CD8-positive, alpha-beta memory T cell (primary cell): ENCODE results near the gene PKP4. TPM values are rescaled to one million over a fixed set of nuclear protein-coding genes. Genes with fewer than 3 reads are reported as not detected.
A peak's percentile ranks its signal among the peaks of the same experiment; 100 is the strongest.

Source experiments
- CTCF ChIA-PET: fragments of 350-600 bp; sonication (Branson Sonifier 250); formaldehyde crosslinking; loops from one replicate; lab custom pipeline; 2021; ENCODE audit warnings: antibody characterized with exemption; lab: Charles Lee
- POLR2A ChIA-PET: fragments of 350-600 bp; sonication (Branson Sonifier 250); formaldehyde crosslinking; loops from one replicate; lab custom pipeline; 2021; ENCODE audit warnings: antibody characterized with exemption; lab: Charles Lee
- DNase-seq, 5 donors: peaks; one replicate each; pipeline versions ENCODE4 v3.0.0 to v3.0.0-alpha.2; 2020 to 2022; ENCODE audit warnings: mixed read lengths in 1 of 5
- H3K27ac ChIP-seq: one replicate; pipeline ENCODE4 v1.7.0; 2013; ENCODE audit warnings: low read depth, mild to moderate bottlenecking, low read length, moderate library complexity
- H3K27me3 ChIP-seq: 2 replicates; pipeline ENCODE4 v1.7.0; 2013; ENCODE audit warnings: low read length, mild to moderate bottlenecking; ENCODE audit not compliant: insufficient read depth, poor library complexity, severe bottlenecking
- H3K36me3 ChIP-seq: 2 replicates; pipeline ENCODE4 v1.7.0; 2013; ENCODE audit warnings: mild to moderate bottlenecking, low read length, moderate library complexity; ENCODE audit not compliant: insufficient read depth
- H3K4me1 ChIP-seq: 2 replicates; pipeline ENCODE4 v1.7.0; 2013; ENCODE audit warnings: mild to moderate bottlenecking, low read length, moderate library complexity; ENCODE audit not compliant: insufficient read depth
- H3K4me3 ChIP-seq: 2 replicates; pipeline ENCODE4 v1.7.0; 2013; ENCODE audit warnings: mild to moderate bottlenecking, low read length
- H3K9me3 ChIP-seq: 2 replicates; pipeline ENCODE4 v1.7.0; 2013; ENCODE audit warnings: mild to moderate bottlenecking, low read length
- H3K27ac Mint-ChIP-seq, 8 donors: one replicate each; pipeline ENCODE4 v1.8.0; 2020 to 2021; ENCODE audit warnings: mixed read lengths in 8 of 8, mild to moderate bottlenecking in 6 of 8, inconsistent platforms in 3 of 8, moderate library complexity in 3 of 8
- H3K27me3 Mint-ChIP-seq, 2 donors: one replicate each; pipeline ENCODE4 v1.8.0; 2020 to 2021; ENCODE audit warnings: mixed read lengths in 2 of 2, mild to moderate bottlenecking in 1 of 2, moderate library complexity in 1 of 2
- H3K36me3 Mint-ChIP-seq, 3 donors: one replicate each; pipeline ENCODE4 v1.8.0; 2020 to 2021; ENCODE audit warnings: mixed read lengths in 3 of 3, inconsistent platforms in 1 of 3, mild to moderate bottlenecking in 1 of 3
- H3K4me1 Mint-ChIP-seq, 3 donors: one replicate each; pipeline ENCODE4 v1.8.0; 2020 to 2021; ENCODE audit warnings: mixed read lengths in 3 of 3, inconsistent platforms in 1 of 3, mild to moderate bottlenecking in 1 of 3
- H3K4me3 Mint-ChIP-seq, 7 donors: one replicate each; pipeline ENCODE4 v1.8.0; 2020 to 2021; ENCODE audit warnings: mixed read lengths in 7 of 7, mild to moderate bottlenecking in 6 of 7, moderate library complexity in 4 of 7, inconsistent platforms in 2 of 7
- H3K9me3 Mint-ChIP-seq, 5 donors: one replicate each; pipeline ENCODE4 v1.8.0; 2020 to 2022; ENCODE audit warnings: mixed read lengths in 5 of 5, mild to moderate bottlenecking in 3 of 5, moderate library complexity in 2 of 5, inconsistent platforms in 1 of 5
- polyA plus RNA-seq: library from polyadenylated mRNA; unstranded; fragments of 300-500 nt; fragmentation: Illumina TruSeq; gene quantifications from one replicate; pipeline ENCODE4 v1.2.3, GENCODE V29; 2021
- total RNA-seq, 2 experiments: library from RNA; stranded (reverse); gene quantifications; one replicate each; pipeline ENCODE4 v1.2.3, GENCODE V29; 2021

Gene PKP4
- total and polyA plus RNA-seq, 3 experiments from 2014 or later: 1.5 to 32.2 (median 29.6) TPM

DNA sequence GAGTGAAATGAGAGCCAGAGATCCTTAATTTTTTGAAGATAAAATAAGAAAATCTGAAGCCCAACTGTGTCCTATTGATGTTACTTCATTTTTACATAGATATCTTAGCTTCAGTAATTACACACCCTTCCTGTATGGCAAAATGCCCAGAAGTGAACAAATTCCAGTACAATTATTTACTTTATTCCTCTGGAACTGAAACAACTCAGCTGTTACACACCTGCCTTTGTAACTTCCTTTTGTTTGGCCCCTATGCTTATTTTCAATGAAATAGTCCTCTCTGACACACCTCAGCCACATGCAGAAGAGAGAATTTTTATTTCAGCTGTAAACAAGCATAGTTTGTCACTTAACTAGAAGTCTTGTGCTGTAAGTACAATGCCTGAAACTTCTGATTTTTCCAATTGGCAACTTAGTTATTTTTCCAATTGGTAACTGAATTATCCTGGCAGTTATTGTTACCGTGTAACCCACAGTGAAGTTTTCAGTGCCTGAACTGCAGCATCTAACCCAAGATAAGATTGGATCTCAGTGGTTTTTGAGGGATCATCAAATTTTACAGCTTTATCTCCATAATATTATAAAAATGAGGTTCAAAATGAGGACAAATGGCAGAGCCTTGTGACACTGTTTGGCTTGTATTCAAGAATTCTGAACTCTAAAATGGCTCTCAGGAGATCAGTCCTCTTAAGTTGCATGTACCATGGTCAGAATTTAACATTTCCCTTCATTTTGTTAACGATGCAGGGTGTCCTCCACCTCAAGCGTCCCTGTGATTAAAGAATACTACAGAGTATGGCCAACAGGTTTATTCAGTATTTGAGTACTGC lies 82.6 kb downstream of the PKP4 start:
- Histone ChIP-seq H3K4me1 (no peaks in the 10 kb centered on the region), H3K27me3 (no peaks in the 10 kb centered on the region), H3K4me3 (no peak overlapping the region), H3K9me3 (no peaks in the 10 kb centered on the region), H3K36me3 (no peaks in the 10 kb centered on the region), H3K27ac (no peak overlapping the region)
- peaks cover 2 to 19% (median 5%) of the 10 kb centered on the region in 3 donors for H3K36me3 Mint-ChIP-seq
- H3K27me3 Mint-ChIP-seq: no peaks in the 10 kb centered on the region
- no peak for DNase-seq
- no peaks in the 10 kb centered on the region for H3K9me3 Mint-ChIP-seq
- H3K4me1 Mint-ChIP-seq: no peaks in the 10 kb centered on the region
- no peak overlapping the region for H3K27ac Mint-ChIP-seq
- ChIA-PET POLR2A (no interaction called here), CTCF (no interaction called here)
- no peak overlapping the region for H3K4me3 Mint-ChIP-seq

- peaks cover 4% of the 10 kb centered on the region for H3K4me1 ChIP-seq
- H3K4me1 Mint-ChIP-seq: peaks cover 7 to 8% (median 7%) of the 10 kb centered on the region in 3 donors
- POLR2A ChIA-PET: no interaction called here
- CTCF ChIA-PET: no interaction called here
- no peaks in the 10 kb centered on the region for H3K9me3 Mint-ChIP-seq
- H3K36me3 ChIP-seq: no peaks in the 10 kb centered on the region
- no peaks in the 10 kb centered on the region for H3K27me3 ChIP-seq
- peaks cover 3 to 8% (median 5%) of the 10 kb centered on the region in 3 donors for H3K36me3 Mint-ChIP-seq
- H3K27me3 Mint-ChIP-seq: no peaks in the 10 kb centered on the region
- H3K4me3 ChIP-seq: no peak overlapping the region
- H3K27ac Mint-ChIP-seq: no peak overlapping the region
- H3K9me3 ChIP-seq: no peaks in the 10 kb centered on the region
- no peak overlapping the region for H3K4me3 Mint-ChIP-seq
- DNase-seq: no peak
- H3K27ac ChIP-seq: no peak overlapping the region
These were observed 85.8 kb downstream of the PKP4 start for GRCh38 chr2:158542577-158542976.

- Histone ChIP-seq H3K27me3 (no peaks in the 10 kb centered on the region), H3K9me3 (no peaks in the 10 kb centered on the region), H3K4me3 (no peak overlapping the region), H3K4me1 (peaks cover 4% of the 10 kb centered on the region), H3K36me3 (no peaks in the 10 kb centered on the region), H3K27ac (no peak overlapping the region)
- ChIA-PET POLR2A (no interaction called here), CTCF (no interaction called here)
- H3K36me3 Mint-ChIP-seq: peaks cover 5 to 12% (median 10%) of the 10 kb centered on the region in 3 donors
- H3K4me3 Mint-ChIP-seq: no peak overlapping the region
- H3K27me3 Mint-ChIP-seq: no peaks in the 10 kb centered on the region
- no peaks in the 10 kb centered on the region for H3K9me3 Mint-ChIP-seq
- H3K4me1 Mint-ChIP-seq: peaks cover 7 to 8% (median 7%) of the 10 kb centered on the region in 3 donors
- H3K27ac Mint-ChIP-seq: no peak overlapping the region
- no peak for DNase-seq
These were observed 87.2 kb downstream of the PKP4 start for GRCh38 chr2:158543957-158544356.

DNA sequence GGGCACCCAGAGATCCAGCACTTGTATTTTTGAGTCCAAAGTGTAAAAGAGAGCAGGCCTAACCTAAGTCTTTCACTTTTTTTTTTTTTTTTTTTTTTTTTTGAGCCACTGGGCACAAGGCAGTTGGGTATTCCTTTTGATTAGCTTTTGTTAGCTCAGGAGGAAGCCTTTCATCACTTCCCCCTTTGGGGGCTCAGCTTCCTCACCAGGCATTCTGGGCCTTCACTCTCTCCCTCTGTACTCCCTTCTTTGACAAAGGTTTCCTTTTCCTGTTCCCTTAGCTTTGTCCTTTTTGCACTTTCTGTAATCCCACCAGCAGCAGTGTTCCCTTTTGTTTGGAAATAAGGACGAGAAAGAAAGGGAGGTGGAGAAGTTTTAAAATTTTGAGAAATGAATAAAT lies 88.2 kb downstream of the PKP4 start:
- peaks cover 7 to 8% (median 7%) of the 10 kb centered on the region in 3 donors for H3K4me1 Mint-ChIP-seq
- H3K4me3 ChIP-seq: no peak overlapping the region
- peaks cover 4% of the 10 kb centered on the region for H3K4me1 ChIP-seq
- H3K27ac ChIP-seq: no peak overlapping the region
- H3K36me3 ChIP-seq: no peaks in the 10 kb centered on the region
- H3K27me3 ChIP-seq: no peaks in the 10 kb centered on the region
- H3K9me3 Mint-ChIP-seq: no peaks in the 10 kb centered on the region
- CTCF ChIA-PET: no interaction called here
- no peaks in the 10 kb centered on the region for H3K9me3 ChIP-seq
- no peak overlapping the region for H3K27ac Mint-ChIP-seq
- H3K4me3 Mint-ChIP-seq: no peak overlapping the region
- no peaks in the 10 kb centered on the region for H3K27me3 Mint-ChIP-seq
- POLR2A ChIA-PET: no interaction called here
- peaks cover 6 to 13% (median 10%) of the 10 kb centered on the region in 3 donors for H3K36me3 Mint-ChIP-seq
- no peak for DNase-seq

DNA sequence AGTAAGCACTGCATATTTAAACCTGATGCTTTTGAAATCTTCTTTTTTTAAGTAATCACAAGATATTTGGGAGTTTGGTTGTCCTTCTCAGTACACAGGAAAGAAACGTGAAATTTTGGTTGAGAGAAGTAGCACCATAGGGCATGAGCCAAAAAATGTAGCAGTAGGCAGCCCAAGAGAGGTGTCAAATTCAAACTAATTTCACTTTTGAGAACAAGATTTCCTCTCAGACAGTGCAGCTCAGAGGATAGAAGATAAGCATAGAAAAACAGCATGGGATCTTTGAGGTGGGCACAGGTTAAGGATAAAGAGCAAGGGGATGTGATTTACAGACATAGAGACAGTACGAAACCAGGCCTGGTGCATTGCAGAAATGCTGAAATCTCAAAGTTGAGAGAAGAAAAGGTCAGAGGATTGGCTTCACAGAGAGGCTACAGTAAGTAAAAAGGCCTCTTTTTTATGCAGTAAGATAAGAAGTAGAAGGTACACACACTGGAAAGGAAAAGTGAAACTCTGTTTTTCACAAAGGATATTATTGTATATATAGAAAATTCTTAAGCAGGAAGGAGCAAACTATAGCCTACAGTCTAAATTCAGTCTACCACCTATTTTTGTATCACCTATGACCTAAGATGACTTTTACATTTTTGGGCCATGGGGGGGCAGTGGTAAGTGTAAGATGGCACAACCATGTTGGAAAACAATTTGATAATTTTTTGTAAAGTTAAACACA lies 89.8 kb downstream of the PKP4 start:
- Mint-ChIP-seq H3K9me3 (no peaks in the 10 kb centered on the region), H3K4me1 (peaks cover 7 to 8% (median 7%) of the 10 kb centered on the region in 3 donors), H3K4me3 (peak overlapping the region in 1 of 7 donors; percentile 4), H3K36me3 (peaks cover 8 to 13% (median 9%) of the 10 kb centered on the region in 3 donors), H3K27me3 (no peaks in the 10 kb centered on the region), H3K27ac (peak overlapping the region in 6 of 8 donors; percentile 2 to 85 (median 39))
- ChIA-PET CTCF (no interaction called here), POLR2A (no interaction called here)
- no peak for DNase-seq
- Histone ChIP-seq H3K36me3 (no peaks in the 10 kb centered on the region), H3K9me3 (no peaks in the 10 kb centered on the region), H3K27ac (no peak overlapping the region), H3K4me1 (peaks cover 4% of the 10 kb centered on the region), H3K4me3 (no peak overlapping the region), H3K27me3 (no peaks in the 10 kb centered on the region)

- POLR2A ChIA-PET: no interaction called here
- no peaks in the 10 kb centered on the region for H3K27me3 Mint-ChIP-seq
- Histone ChIP-seq H3K4me3 (no peak overlapping the region), H3K36me3 (no peaks in the 10 kb centered on the region), H3K27me3 (no peaks in the 10 kb centered on the region), H3K27ac (no peak overlapping the region), H3K4me1 (no peaks in the 10 kb centered on the region), H3K9me3 (no peaks in the 10 kb centered on the region)
- H3K27ac Mint-ChIP-seq: no peak overlapping the region
- CTCF ChIA-PET: no interaction called here
- H3K36me3 Mint-ChIP-seq: peaks cover 6 to 7% (median 6%) of the 10 kb centered on the region in 3 donors
- DNase-seq: no peak
- H3K9me3 Mint-ChIP-seq: no peaks in the 10 kb centered on the region
- no peak overlapping the region for H3K4me3 Mint-ChIP-seq
- H3K4me1 Mint-ChIP-seq: no peaks in the 10 kb centered on the region
These were observed 96.5 kb downstream of the PKP4 start for GRCh38 chr2:158553257-158553656.

DNA sequence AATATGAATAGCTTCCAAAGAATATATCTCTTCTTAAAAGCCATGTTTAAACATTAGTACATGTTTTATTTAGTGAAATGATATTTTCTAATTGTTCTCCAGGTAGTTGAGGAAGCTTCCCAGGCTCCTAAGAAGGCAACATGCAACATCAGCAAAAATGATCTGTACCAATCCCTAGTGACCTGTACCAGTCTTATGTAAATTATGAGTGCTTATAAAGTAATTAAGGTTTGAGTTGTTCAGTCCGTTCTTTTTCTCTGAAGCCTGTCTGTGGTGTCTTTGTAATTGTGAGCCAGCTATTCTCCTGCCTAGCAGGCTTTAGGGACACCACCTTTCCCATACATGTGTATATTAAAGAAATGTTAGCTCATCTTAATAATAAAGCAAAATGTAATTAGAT lies 98.2 kb downstream of the PKP4 start:
- Histone ChIP-seq H3K9me3 (no peaks in the 10 kb centered on the region), H3K4me1 (no peaks in the 10 kb centered on the region), H3K27ac (no peak overlapping the region), H3K4me3 (no peak overlapping the region), H3K27me3 (no peaks in the 10 kb centered on the region), H3K36me3 (no peaks in the 10 kb centered on the region)
- POLR2A ChIA-PET: no interaction called here
- Mint-ChIP-seq H3K4me3 (no peak overlapping the region), H3K9me3 (no peaks in the 10 kb centered on the region), H3K4me1 (no peaks in the 10 kb centered on the region), H3K36me3 (peaks cover 0 to 6% (median 0%) of the 10 kb centered on the region in 3 donors), H3K27ac (no peak overlapping the region), H3K27me3 (no peaks in the 10 kb centered on the region)
- DNase-seq: no peak
- CTCF ChIA-PET: no interaction called here

DNA sequence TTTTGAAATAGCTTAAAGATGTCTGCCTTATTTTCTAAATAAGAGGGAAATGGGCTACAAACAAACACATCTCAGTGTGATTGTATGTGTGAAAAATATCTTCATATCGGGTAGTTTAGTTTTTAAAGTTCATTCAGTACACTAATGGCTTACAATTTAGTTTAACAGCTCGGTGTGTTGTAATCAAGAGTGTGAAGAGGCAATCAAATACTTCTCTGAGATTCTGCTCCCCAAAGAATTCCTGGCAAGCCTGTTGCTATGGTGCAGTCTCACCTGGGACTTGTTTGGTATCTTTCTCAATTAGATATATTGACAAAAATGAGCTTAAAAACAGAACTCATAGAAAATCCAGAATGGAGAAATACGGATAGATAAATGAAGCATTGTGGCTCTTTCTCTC lies 99.4 kb downstream of the PKP4 start:
- Mint-ChIP-seq H3K27me3 (no peaks in the 10 kb centered on the region), H3K36me3 (peaks cover 0 to 6% (median 0%) of the 10 kb centered on the region in 3 donors), H3K4me3 (no peak overlapping the region), H3K9me3 (no peaks in the 10 kb centered on the region), H3K4me1 (no peaks in the 10 kb centered on the region), H3K27ac (no peak overlapping the region)
- H3K4me3 ChIP-seq: no peak overlapping the region
- H3K27ac ChIP-seq: no peak overlapping the region
- no peaks in the 10 kb centered on the region for H3K36me3 ChIP-seq
- H3K27me3 ChIP-seq: no peaks in the 10 kb centered on the region
- CTCF ChIA-PET: no interaction called here
- no peaks in the 10 kb centered on the region for H3K4me1 ChIP-seq
- no peaks in the 10 kb centered on the region for H3K9me3 ChIP-seq
- DNase-seq: no peak
- POLR2A ChIA-PET: no interaction called here
